OCI-LY1 (cell line): ENCODE measurements around the gene LMBRD1.

Source experiments
- H2AFZ ChIP-seq: fragments of 200-600 bp; sonication (generic), shearing (Covaris generic); 2 replicates; pipeline ENCODE4 v1.6.0; 2014; ENCODE audit warnings: antibody characterized with exemption, mild to moderate bottlenecking, low read length
- H3F3A ChIP-seq: fragments of 200-600 bp; sonication (generic), shearing (Covaris generic); 2 replicates; pipeline ENCODE4 v1.6.0; 2014; ENCODE audit warnings: mild to moderate bottlenecking, antibody characterized with exemption, low read length, moderate library complexity; ENCODE audit not compliant: insufficient read depth
- H3K27ac ChIP-seq: fragments of 200-600 bp; sonication (generic); 2 replicates; pipeline ENCODE4 v1.5.1; 2014; ENCODE audit warnings: low read length, mixed run types, mild to moderate bottlenecking, low read depth; ENCODE audit not compliant: poor library complexity, severe bottlenecking
- H3K27me3 ChIP-seq: fragments of 200-600 bp; sonication (generic); 2 replicates; pipeline ENCODE4 v1.6.0; 2014; ENCODE audit warnings: antibody characterized with exemption, mild to moderate bottlenecking, low read length, moderate library complexity; ENCODE audit not compliant: insufficient read depth
- H3K36me3 ChIP-seq: fragments of 200-600 bp; sonication (generic); 2 replicates; pipeline ENCODE4 v1.6.1; 2014; ENCODE audit warnings: mild to moderate bottlenecking, antibody characterized with exemption, low read length, moderate library complexity, mixed read lengths; ENCODE audit not compliant: insufficient read depth
- H3K4me1 ChIP-seq: fragments of 200-600 bp; sonication (generic); 2 replicates; pipeline ENCODE4 v1.5.1; 2014; ENCODE audit warnings: mild to moderate bottlenecking, low read length, moderate library complexity; ENCODE audit not compliant: insufficient read depth, severe bottlenecking
- H3K4me2 ChIP-seq: fragments of 200-600 bp; sonication (generic), shearing (Covaris generic); 2 replicates; pipeline ENCODE4 v1.6.1; 2014; ENCODE audit warnings: low read length
- H3K4me3 ChIP-seq: fragments of 200-600 bp; sonication (generic); 2 replicates; pipeline ENCODE4 v1.5.1; 2014; ENCODE audit warnings: low read length, low read depth, mild to moderate bottlenecking, mixed read lengths; ENCODE audit not compliant: poor library complexity, severe bottlenecking
- H3K79me2 ChIP-seq: fragments of 200-600 bp; shearing (Covaris generic); 2 replicates; pipeline ENCODE4 v1.6.1; 2016; ENCODE audit warnings: mixed run types, low read length, mixed read lengths; ENCODE audit not compliant: insufficient read depth
- H3K9ac ChIP-seq: fragments of 200-600 bp; sonication (generic), shearing (Covaris generic); 2 replicates; pipeline ENCODE4 v1.6.1; 2014; ENCODE audit warnings: mild to moderate bottlenecking, low read length, mixed read lengths
- H3K9me2 ChIP-seq: fragments of 200-600 bp; sonication (generic), shearing (Covaris generic); 2 replicates; pipeline ENCODE4 v1.6.1; 2014; ENCODE audit warnings: low read depth, mild to moderate bottlenecking, low read length, mixed read lengths
- H3K9me3 ChIP-seq: fragments of 200-600 bp; shearing (Covaris generic); 2 replicates; pipeline ENCODE4 v1.6.1; 2014; ENCODE audit warnings: low read length, mixed read lengths
- H4K20me1 ChIP-seq: fragments of 200-600 bp; sonication (generic), shearing (Covaris generic); 2 replicates; pipeline ENCODE4 v1.6.0; 2016; ENCODE audit warnings: mild to moderate bottlenecking, low read length; ENCODE audit not compliant: insufficient read depth
- EZH2 ChIP-seq: fragments of 200-600 bp; sonication (generic), shearing (Covaris generic); IDR thresholded peaks from 2 replicates; pipeline ENCODE4 v1.8.0; 2017; ENCODE audit warnings: borderline replicate concordance, mixed run types, mild to moderate bottlenecking, antibody characterized with exemption, low read length, moderate library complexity, mixed read lengths
- TF ChIP-seq, protein P1 (sequence below): fragments of 200-600 bp; sonication (generic), shearing (Covaris generic); IDR thresholded peaks from 2 replicates; pipeline ENCODE4 v1.5.1; 2017; ENCODE audit warnings: mild to moderate bottlenecking, antibody characterized with exemption, low read length, moderate library complexity, mixed read lengths

The LMBRD1 gene

DNA sequence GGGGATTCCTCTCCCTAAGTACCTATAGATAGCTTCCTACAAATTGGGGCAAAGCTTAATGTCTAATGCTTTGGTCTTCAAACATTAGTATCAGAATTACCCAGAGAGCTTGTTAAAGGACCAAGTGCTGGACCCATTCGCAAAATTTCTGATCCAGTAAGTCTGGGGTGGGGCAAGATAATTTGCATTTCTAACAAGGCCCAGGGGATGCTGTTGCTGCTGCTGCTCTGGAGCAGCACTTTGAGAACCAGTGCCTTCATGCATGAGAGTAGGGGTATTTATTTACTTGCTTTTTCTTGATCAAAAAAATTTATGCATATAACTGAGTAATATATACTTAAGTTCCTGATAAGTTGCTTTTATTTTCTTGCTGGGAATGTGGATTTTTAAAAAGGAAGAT, 45.1 kb upstream of the LMBRD1 start:
- no peak overlapping the region for H2AFZ ChIP-seq
- H3K9me2 ChIP-seq: no peaks in the 10 kb centered on the region
- TF ChIP-seq, protein P1, sequence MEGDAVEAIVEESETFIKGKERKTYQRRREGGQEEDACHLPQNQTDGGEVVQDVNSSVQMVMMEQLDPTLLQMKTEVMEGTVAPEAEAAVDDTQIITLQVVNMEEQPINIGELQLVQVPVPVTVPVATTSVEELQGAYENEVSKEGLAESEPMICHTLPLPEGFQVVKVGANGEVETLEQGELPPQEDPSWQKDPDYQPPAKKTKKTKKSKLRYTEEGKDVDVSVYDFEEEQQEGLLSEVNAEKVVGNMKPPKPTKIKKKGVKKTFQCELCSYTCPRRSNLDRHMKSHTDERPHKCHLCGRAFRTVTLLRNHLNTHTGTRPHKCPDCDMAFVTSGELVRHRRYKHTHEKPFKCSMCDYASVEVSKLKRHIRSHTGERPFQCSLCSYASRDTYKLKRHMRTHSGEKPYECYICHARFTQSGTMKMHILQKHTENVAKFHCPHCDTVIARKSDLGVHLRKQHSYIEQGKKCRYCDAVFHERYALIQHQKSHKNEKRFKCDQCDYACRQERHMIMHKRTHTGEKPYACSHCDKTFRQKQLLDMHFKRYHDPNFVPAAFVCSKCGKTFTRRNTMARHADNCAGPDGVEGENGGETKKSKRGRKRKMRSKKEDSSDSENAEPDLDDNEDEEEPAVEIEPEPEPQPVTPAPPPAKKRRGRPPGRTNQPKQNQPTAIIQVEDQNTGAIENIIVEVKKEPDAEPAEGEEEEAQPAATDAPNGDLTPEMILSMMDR: no peak
- TF ChIP-seq EZH2: no peak
- no peak overlapping the region for H3K4me2 ChIP-seq
- H3K27me3 ChIP-seq: no peaks in the 10 kb centered on the region
- H3K27ac ChIP-seq: no peak overlapping the region
- H3K9ac ChIP-seq: no peak overlapping the region
- no peaks in the 10 kb centered on the region for H3K4me1 ChIP-seq
- H3K79me2 ChIP-seq: no peaks in the 10 kb centered on the region
- H3F3A ChIP-seq: no peaks in the 10 kb centered on the region
- no peak overlapping the region for H3K4me3 ChIP-seq
- H3K9me3 ChIP-seq: no peaks in the 10 kb centered on the region
- H3K36me3 ChIP-seq: no peaks in the 10 kb centered on the region
- H4K20me1 ChIP-seq: no peaks in the 10 kb centered on the region

DNA sequence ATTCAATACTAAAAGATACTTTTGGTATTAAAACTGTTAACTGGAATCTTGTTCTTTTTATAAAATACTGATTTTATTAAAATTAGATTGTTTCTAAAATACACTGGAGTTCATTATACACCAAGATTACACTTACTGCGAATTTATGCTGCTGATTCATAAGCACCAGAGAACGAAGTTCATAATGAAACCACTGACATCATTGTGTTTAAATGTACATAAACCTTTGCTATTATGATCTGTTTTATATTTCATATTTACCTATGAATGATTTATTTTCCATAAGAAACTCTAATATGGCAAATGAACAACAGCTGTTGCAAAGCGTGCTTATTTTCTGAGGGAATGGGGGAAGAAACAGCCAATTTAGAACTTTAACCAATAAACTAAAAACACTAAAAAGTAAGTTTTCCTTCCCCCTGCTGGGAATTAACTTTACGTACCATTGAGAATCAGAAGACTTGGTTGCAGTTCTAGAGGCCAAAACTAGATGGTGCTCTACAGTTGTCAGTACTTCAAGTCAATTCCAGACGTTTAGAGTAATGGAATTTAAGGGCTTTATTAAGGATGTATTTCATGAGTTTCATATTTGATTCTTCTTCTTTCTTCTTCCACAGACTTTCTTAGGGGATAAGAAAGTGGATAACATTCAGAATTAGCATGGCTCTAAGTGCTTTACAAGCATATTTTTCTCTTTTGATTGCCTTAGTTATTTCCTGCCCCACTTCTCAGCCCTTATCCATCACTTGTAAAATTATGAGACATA, 38.8 kb upstream of the LMBRD1 start:
- no peak overlapping the region for H3K4me3 ChIP-seq
- H3K9me3 ChIP-seq: no peaks in the 10 kb centered on the region
- H3K4me2 ChIP-seq: no peak overlapping the region
- H3K4me1 ChIP-seq: no peaks in the 10 kb centered on the region
- H3K9ac ChIP-seq: no peak overlapping the region; the same call in 1 of the 2 replicates
- no peak for TF ChIP-seq EZH2
- TF ChIP-seq, protein P1: peak; percentile 89
- H2AFZ ChIP-seq: no peak overlapping the region
- no peaks in the 10 kb centered on the region for H3K27me3 ChIP-seq
- no peaks in the 10 kb centered on the region for H4K20me1 ChIP-seq
- H3K36me3 ChIP-seq: no peaks in the 10 kb centered on the region
- no peaks in the 10 kb centered on the region for H3K79me2 ChIP-seq
- no peak overlapping the region for H3K27ac ChIP-seq
- H3F3A ChIP-seq: no peaks in the 10 kb centered on the region
- H3K9me2 ChIP-seq: no peaks in the 10 kb centered on the region

DNA sequence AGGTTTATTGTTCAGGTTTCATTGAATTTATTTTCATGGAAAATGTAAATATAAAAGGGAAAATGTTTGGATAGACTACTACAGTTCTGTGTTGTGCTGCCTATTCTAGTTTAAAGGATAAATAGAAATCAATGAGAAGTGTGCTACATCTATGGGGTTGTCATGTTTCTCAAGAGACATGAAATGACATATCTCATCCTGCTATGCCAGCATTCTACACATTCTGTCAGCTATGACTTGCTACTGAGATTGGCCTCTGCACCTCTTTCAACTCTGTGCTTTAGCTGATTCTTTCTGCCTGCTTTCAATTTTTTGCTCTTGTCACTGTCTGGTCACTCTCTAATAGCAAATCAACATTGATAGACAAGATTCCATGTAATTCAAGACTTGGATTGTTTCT, 35.7 kb upstream of the LMBRD1 start:
- no peak overlapping the region for H3K4me2 ChIP-seq
- H3F3A ChIP-seq: no peaks in the 10 kb centered on the region
- H3K27ac ChIP-seq: no peak overlapping the region

More for the DNA sequence above, 35.7 kb upstream of the LMBRD1 start:
- H3K79me2 ChIP-seq: no peaks in the 10 kb centered on the region
- no peaks in the 10 kb centered on the region for H3K9me3 ChIP-seq
- no peak overlapping the region for H2AFZ ChIP-seq
- H3K27me3 ChIP-seq: no peaks in the 10 kb centered on the region
- H3K36me3 ChIP-seq: no peaks in the 10 kb centered on the region
- H3K9ac ChIP-seq: no peak overlapping the region
- no peaks in the 10 kb centered on the region for H4K20me1 ChIP-seq
- H3K4me3 ChIP-seq: no peak overlapping the region
- no peak for TF ChIP-seq EZH2
- TF ChIP-seq, protein P1: no peak
- no peaks in the 10 kb centered on the region for H3K9me2 ChIP-seq
- H3K4me1 ChIP-seq: no peaks in the 10 kb centered on the region
